Measurements from ENCODE around the gene NOS3. TPM values are rescaled to one million over a fixed set of nuclear protein-coding genes. Genes with fewer than 3 reads are reported as not detected.

The NOS3 gene
- total and polyA plus RNA-seq, 9 of the 15 experiments (the other 6 are each of a cell fraction or from before 2014, with no cell fraction given): 1.1 to 121 (median 23.6) TPM

- in situ Hi-C loops (cut with MboI) (no loop called here), intact Hi-C loops (cut with micrococcal nuclease) (loop anchor here (1.0 to 2.0 kb wide), 2 partner anchors 19 to 47 kb away; partner anchors contain the start of gene FASTK)
- ATAC-seq (peak; percentile 3), FAIRE-seq (peak; percentile 42), DNase-seq (ENCODE audit: extremely low read depth in 1 of 4, low spot score in 3 of 4) (peak; percentile 58 to 79 (median 65))
- Histone ChIP-seq H3K4me1 (replicated peaks in 1 of 2; ENCODE audit: control insufficient read depth in 2 of 2, insufficient read depth in 2 of 2, low read length in 2 of 2) (peaks cover 52 to 87% of the 10 kb centered on the region in 2 experiments), H3K36me3 (ENCODE audit: control insufficient read depth, insufficient read depth, low read length) (peaks cover 41% of the 10 kb centered on the region), H3K9me3 (replicated peaks; ENCODE audit: control insufficient read depth, insufficient read depth, low read depth, low read length) (no peaks in the 10 kb centered on the region), H3K27me3 (ENCODE audit: control insufficient read depth in 2 of 2, insufficient read depth in 2 of 2, low read length in 2 of 2) (no peaks in the 10 kb centered on the region), H3K9ac (ENCODE audit: insufficient read depth in 1 of 2, low read depth in 2 of 2, low read length in 2 of 2) (peak overlapping the region; percentile 85 to 91), H3K4me2 (ENCODE audit: insufficient read depth, low read length) (peak overlapping the region; percentile 94), H3K27ac (ENCODE audit: extremely low read depth, low read depth, low read length) (peak overlapping the region; percentile 90), H2AFZ (ENCODE audit: low read depth, low read length) (0 out of 2 replicates have a peak overlapping the region, but pooled peaks have one; percentile 10), H3K9me1 (ENCODE audit: control insufficient read depth, insufficient read depth, low read length) (no peaks in the 10 kb centered on the region), H4K20me1 (replicated peaks; ENCODE audit: control insufficient read depth, insufficient read depth, low read length) (peaks cover 10% of the 10 kb centered on the region), H3K4me3 (peak overlapping the region; percentile 84), H3K79me2 (ENCODE audit: control insufficient read depth, insufficient read depth, low read length) (peaks cover 68% of the 10 kb centered on the region)
- no TSS peak for BruUV-seq (replicated peaks)
- CTCF ChIA-PET (ENCODE audit: low intra/inter-chr PET ratio): interaction anchor here (0.7 kb wide), 1 partner anchor 52 kb away, joined by 5 read pairs; no protein-coding TSS in a partner anchor
- POLR2A ChIA-PET: interaction anchor here (0.6 to 2.7 kb wide), 5 partner anchors 12 to 571 kb away, joined by 3 to 9 read pairs (median 7); partner anchors contain the start of genes ABCF2 and FASTK
- 3% methylated on average over 32 of the region's 33 CpGs for WGBS (ENCODE audit: insufficient coverage, low coverage, missing lambda C conversion rate)
- TF ChIP-seq NBN (IDR thresholded peaks at IDR 0.05; ENCODE audit: low read depth) (peak; percentile 15; the same call in 1 of the 2 replicates), ZNF444 (CRISPR knock-in tag; IDR thresholded peaks at IDR 0.05) (no peak), PCBP1 (IDR thresholded peaks at IDR 0.05; ENCODE audit: low read depth, low read length, poor library complexity, severe bottlenecking) (peak; percentile 34), ZNF12 (CRISPR knock-in tag; IDR thresholded peaks at IDR 0.05) (peak; percentile 59; the same call in 1 of the 2 replicates), LCOR (CRISPR knock-in tag; IDR thresholded peaks at IDR 0.05) (0 out of 2 replicates have a peak, but pooled peaks have one; percentile 25), ZNF217 (CRISPR knock-in tag; IDR thresholded peaks at IDR 0.05) (no peak), ZNF407 (IDR thresholded peaks at IDR 0.05; ENCODE audit: low read depth) (peak; percentile 78), ARHGAP35 (IDR thresholded peaks at IDR 0.05; ENCODE audit: partially characterized antibody) (peak; percentile 67), NONO (IDR thresholded peaks at IDR 0.05; ENCODE audit: low read depth in 2 of 2, low read length in 1 of 2) (no peak), SUPT5H (IDR thresholded peaks at IDR 0.05) (no peak)
Observed at GRCh38 chr7:151061213-151062110, 70.6 kb downstream of the NOS3 start.

All from K562 (cell line).